BJ (cell line): ENCODE data around the gene SPATA3. TPM values are rescaled to one million over a fixed set of nuclear protein-coding genes. Genes with fewer than 3 reads are reported as not detected.

Experiments
- CTCF ChIA-PET: fragments of 350-600 bp; formaldehyde crosslinking; extraction: SDS; loops from one replicate; lab custom pipeline; 2021; ENCODE audit warnings: antibody characterized with exemption, inconsistent platforms; lab: Yijun Ruan, JAX
- POLR2A ChIA-PET: fragments of 300-600 bp; sonication (Branson Sonifier 250); formaldehyde crosslinking; extraction: SDS; loops from one replicate; lab custom pipeline; 2021; ENCODE audit warnings: antibody characterized with exemption; lab: Charles Lee
- DNase-seq: peaks from one replicate; pipeline ENCODE4 v3.0.0-alpha.2; 2011; ENCODE audit warnings: low read depth
- H3K27me3 ChIP-seq: 2 replicates; pipeline ENCODE4 v1.6.0; 2011; ENCODE audit warnings: low read length; ENCODE audit not compliant: control insufficient read depth, insufficient read depth
- H3K36me3 ChIP-seq: 2 replicates; pipeline ENCODE4 v1.5.1; 2011; ENCODE audit warnings: low read length; ENCODE audit not compliant: control insufficient read depth, insufficient read depth
- H3K4me3 ChIP-seq: 2 replicates; pipeline ENCODE4 v1.5.1; 2011; ENCODE audit warnings: low read depth, mild to moderate bottlenecking, control low read depth, low read length
- polyA plus RNA-seq: library from polyadenylated mRNA; depleted of rRNA; stranded (reverse); fragments of >200 nt; gene quantifications from 2 replicates; pipeline ENCODE4 v1.2.3, GENCODE V29; 2011
- TF ChIP-seq, protein P1 (sequence below): IDR thresholded peaks from 2 replicates; pipeline ENCODE4 v1.5.1; 2011; ENCODE audit warnings: low read depth, mild to moderate bottlenecking, control low read depth, inconsistent platforms, low read length, moderate library complexity; ENCODE audit not compliant: insufficient read depth

Gene SPATA3
- polyA plus RNA-seq, 1 experiment = not detected

DNA sequence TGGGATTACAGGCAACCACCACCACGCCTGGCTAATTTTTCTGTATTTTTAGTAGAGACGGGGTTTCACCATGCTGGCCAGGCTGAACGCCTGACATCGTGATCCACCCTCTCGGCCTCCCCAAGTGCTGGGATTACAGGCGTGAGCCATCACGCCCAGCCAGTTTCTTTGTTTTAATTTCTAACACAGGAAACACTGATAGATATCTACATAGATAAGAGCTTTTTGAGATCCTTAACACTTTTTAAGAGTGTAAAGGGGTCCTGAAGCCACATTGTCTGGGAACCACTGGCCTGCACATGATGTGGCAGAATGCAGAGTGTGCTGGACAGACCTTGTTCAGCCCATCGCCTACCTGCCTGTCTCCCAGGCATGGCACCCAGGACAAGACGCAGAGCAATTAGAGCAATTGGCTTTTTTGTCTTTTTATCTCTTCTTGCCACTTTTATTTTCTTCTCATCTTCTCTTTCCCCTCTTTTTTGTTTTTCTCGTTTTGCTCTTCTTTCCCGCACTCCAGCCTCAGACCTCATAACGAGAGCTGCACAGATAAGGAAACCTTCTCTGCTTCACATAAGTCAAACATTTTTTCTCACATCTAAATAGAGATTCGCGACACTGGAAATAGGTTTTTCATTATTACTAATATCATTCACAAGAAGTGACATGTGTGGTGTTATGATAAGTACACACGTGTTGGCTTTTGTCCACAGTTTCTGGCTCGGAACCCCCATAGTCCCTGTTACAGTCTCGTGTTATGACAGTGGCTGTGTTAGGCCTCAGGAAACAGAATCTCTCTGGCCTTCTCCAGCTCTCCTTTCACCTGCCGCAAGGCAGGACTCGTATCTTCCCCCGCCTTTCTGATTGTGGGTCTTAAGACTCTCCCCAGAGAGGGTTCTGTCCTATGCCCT is 45.7 kb upstream of the SPATA3 start:
- no peak for DNase-seq
- CTCF ChIA-PET = no interaction called here
- POLR2A ChIA-PET = no interaction called here

DNA sequence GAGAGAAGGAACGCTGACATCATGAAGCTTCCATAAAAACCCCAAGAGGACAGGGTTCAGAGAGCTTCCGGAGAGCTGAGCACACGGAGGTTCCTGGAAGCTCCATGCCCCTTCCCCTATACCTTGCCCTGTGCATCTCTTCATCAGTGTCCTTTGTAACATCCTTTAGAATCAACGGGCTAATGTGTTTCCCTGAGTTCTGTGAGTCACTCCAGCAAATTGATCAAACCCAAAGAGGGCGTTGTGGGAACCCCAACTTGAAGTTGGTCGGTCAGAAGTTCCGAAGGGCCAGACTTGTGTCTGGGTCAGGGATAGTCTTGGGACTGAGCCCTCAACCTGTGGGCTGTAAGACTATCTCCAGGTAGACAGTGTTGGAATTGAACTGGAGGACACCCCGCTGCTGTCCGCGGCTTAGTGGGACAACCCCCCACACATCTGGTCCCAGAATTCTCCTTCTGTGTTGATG is 45.0 kb upstream of the SPATA3 start:
- ChIA-PET CTCF (no interaction called here), POLR2A (no interaction called here)
- no peaks in the 10 kb centered on the region for H3K36me3 ChIP-seq
- DNase-seq = no peak
- peaks cover 3% of the 10 kb centered on the region for H3K27me3 ChIP-seq
- H3K4me3 ChIP-seq = no peak overlapping the region
- TF ChIP-seq, protein P1, sequence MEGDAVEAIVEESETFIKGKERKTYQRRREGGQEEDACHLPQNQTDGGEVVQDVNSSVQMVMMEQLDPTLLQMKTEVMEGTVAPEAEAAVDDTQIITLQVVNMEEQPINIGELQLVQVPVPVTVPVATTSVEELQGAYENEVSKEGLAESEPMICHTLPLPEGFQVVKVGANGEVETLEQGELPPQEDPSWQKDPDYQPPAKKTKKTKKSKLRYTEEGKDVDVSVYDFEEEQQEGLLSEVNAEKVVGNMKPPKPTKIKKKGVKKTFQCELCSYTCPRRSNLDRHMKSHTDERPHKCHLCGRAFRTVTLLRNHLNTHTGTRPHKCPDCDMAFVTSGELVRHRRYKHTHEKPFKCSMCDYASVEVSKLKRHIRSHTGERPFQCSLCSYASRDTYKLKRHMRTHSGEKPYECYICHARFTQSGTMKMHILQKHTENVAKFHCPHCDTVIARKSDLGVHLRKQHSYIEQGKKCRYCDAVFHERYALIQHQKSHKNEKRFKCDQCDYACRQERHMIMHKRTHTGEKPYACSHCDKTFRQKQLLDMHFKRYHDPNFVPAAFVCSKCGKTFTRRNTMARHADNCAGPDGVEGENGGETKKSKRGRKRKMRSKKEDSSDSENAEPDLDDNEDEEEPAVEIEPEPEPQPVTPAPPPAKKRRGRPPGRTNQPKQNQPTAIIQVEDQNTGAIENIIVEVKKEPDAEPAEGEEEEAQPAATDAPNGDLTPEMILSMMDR = no peak

More for the DNA sequence above, 45.7 kb upstream of the SPATA3 start:
- Histone ChIP-seq H3K36me3 (no peaks in the 10 kb centered on the region), H3K27me3 (peaks cover 3% of the 10 kb centered on the region), H3K4me3 (no peak overlapping the region)
- TF ChIP-seq, protein P1 = no peak

DNA sequence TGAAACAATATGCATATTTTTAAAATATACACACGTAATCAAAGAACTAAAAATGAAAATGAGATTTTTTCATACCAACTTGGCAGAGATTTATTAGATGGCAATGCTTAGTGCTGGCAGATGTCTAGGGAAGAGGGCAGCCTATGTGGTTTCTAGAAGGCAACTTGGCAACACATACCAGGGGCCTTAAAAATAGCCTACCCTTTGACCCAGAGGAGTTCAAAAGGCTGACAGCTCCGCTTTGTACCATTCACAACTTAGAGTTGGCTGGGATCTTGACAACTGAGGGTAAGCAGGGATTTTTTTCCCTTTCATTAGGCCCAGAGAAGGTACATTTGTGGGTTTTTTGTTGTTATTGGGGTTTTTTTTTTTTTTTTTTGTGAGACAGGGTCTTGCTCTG is 44.5 kb upstream of the SPATA3 start:
- ChIA-PET CTCF (no interaction called here), POLR2A (no interaction called here)
- no peak for DNase-seq

DNA sequence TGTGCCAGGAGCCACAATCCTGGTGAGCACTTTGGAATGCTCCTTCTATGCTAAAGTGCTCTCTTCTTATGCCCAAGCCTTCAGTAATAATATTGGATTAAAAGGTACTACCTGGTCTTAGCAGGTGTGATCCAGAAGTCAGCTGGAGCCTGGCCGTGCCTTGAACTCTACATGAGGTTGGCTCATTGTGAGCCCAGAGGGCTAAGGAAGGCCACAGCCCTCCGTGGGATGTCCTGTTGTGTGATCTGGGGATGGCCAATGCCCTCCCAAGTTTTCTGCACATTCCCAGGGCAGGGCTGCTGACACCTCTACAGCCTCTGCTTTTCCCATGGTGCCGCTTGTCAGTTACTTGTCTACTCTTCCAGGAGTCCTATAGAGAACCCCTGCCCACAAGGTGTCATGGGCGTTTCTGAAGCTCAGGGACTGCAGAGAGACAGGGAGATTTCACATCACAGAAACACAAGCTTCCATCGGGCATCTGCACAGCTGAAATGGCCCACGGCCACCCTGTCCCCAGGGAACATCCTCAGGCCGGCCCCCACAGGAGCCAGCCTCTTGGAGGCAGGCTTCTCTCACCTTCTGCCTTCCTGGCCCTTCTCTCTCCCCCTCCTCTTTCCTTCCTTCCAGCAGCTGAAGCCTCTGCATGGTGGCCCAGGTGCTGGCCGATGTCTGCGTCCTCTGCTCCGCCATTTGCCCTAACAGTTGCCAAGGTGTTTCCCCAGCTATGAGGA is 43.5 kb upstream of the SPATA3 start:
- CTCF ChIA-PET = no interaction called here
- Histone ChIP-seq H3K36me3 (no peaks in the 10 kb centered on the region), H3K4me3 (no peak overlapping the region), H3K27me3 (peaks cover 5% of the 10 kb centered on the region)
- no peak for DNase-seq
- TF ChIP-seq, protein P1 = no peak
- POLR2A ChIA-PET = no interaction called here

More for the DNA sequence above, 44.5 kb upstream of the SPATA3 start:
- TF ChIP-seq, protein P1 = no peak
- Histone ChIP-seq H3K36me3 (no peaks in the 10 kb centered on the region), H3K4me3 (no peak overlapping the region), H3K27me3 (peaks cover 3% of the 10 kb centered on the region)

DNA sequence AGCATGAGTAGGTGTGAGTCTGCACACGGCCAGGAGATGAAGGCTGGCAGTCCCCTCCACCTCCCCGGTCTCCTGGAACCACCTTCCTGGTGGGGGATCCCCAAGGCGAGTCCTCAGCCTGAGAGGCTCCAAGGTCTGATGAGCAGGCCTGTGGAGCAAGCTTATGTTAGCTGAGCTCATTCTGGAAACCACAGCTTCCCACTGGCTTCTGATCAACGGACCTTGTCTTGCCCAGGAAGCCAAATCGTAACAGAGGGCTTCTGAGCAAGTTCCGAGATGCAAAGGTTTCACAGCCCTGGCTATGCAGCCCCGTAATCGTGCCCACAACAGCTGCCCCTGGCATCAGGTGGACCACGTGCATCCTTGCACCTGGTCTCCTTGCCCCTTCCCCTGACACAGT is 42.1 kb upstream of the SPATA3 start:
- TF ChIP-seq, protein P1 = no peak
- no peak overlapping the region for H3K4me3 ChIP-seq
- peaks cover 5% of the 10 kb centered on the region for H3K27me3 ChIP-seq
- CTCF ChIA-PET = interaction anchor here (0.9 kb wide), 1 partner anchor 33 kb away, joined by 3 read pairs; no protein-coding TSS in a partner anchor
- no peak for DNase-seq
- no peaks in the 10 kb centered on the region for H3K36me3 ChIP-seq
- POLR2A ChIA-PET = no interaction called here
